Measurements from ENCODE around the gene SULF2. TPM values are rescaled to one million over a fixed set of nuclear protein-coding genes. Genes with fewer than 3 reads are reported as not detected.
"Not testable (repeated sequence)": the region's sequence is repeated elsewhere in the genome, so short reads cannot be mapped to it uniquely, and the experiment has no call there.

SULF2 gene
- 162 TPM for polyA plus RNA-seq (2013, experiment 1 of 2; ENCODE audit: insufficient read length)
- 155 TPM for polyA plus RNA-seq (2013, experiment 2 of 2; ENCODE audit: insufficient read length)

DNA sequence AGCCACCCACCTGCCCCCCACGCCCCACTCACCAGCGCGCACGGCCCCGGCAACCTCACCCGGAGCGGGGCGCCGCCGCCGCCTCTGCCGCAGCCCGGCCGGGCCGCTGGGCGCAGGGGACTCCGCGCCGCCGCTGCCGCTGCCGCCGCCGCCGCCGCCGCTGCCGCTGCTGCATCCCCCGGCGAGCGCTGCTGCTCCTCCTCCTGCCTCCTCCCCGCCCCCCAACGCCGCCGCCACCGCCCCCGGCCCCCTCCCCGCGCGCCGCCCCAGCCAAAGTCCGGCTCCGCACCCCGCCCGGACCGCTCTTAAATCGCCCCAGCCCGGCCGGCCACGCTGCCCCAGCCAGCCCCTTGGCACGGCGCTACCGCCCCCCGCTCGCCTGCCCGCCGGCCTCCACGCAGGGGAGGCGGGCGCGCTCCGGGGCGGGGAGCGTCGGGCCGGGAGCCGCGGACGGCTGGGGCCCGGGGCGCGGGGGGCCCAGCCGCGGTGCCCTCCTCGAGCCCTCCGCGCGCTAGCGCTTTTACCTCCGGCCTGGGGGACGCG is at the start of gene SULF2:
Gene SULF2, minus strand, starts transcription at position 171 of the 543 bp plus-strand sequence. CDS start 28,118 bp downstream, outside the sequence.
- DNase-seq, result peak; percentile 41

- DNase-seq, result not testable (repeated sequence)
Observed at GRCh38 chr20:47831675-47832074, 46.4 kb upstream of the SULF2 start.

GRCh38 chr20:47826716-47827115 is 41.4 kb upstream of the SULF2 start:
- not testable (repeated sequence) for DNase-seq

- DNase-seq, result not testable (repeated sequence)
Observed at GRCh38 chr20:47826006-47826405, 40.7 kb upstream of the SULF2 start.

DNA sequence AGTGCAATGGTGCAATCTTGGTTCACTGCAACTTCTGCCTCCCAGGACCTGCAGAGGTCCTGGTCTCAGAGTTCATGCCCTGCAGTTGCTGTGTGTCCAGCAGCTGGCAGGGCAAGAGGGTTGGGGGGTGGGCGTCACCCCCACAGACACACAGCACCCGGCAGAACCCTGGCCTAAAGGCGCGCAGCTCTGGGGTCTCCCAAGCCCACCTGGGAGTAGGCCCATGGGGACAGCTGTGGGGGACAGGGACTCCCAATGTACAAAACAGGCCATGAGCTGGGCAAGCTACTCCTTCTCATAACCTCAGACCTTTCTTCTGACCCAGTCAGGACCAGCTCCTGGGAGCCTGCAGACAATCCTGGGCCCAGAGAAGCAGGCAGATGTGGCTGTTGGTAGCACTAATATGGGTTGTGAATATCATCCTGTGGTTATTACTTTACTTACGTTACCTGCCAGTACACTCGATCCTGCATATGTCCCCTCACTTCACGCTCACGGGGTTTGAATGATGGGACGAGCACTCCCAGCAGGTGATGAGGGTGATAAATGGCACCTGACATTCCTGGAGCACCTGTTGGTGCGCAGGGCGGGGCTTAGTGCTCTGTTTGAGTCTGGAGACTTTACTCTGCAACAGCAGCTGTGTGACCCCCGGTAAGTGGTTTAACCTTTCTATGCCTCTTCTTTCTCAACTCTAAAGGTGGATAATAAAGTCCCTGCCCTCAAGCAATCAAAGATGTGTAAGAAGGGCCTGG is 39.9 kb upstream of the SULF2 start:
- no peak for DNase-seq

- not testable (repeated sequence) for DNase-seq
Observed at GRCh38 chr20:47823941-47824340, 38.7 kb upstream of the SULF2 start.

DNA sequence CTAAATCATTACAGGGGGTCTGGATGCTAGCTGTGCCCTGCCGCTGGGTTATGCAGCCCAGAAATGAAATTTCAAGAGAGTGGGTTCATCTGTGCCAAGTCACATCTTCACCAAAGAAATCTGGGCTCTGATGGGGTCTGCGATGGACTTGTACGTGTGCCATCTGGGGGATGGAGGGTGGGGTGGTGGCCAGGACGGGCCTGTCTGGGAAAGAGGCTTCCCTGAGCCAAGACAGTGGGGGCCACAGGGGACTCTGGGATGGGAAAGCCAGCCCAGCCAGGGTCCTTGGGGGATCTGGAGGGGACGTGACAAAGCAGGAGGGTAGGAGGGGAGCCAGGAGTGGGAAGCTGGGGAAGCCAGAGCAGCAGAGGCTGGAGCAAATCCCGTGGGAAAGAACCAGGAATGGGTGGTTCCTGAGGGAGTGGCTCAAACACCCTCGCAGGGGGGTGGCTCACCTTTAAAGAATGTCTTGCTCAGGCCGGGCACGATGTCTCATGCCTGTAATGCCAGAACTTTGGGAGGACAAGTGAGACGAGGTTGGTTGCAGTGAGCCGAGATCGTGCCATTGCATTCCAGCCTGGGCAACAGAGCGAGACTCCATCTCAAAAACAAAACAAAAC is 36.3 kb upstream of the SULF2 start:
- no peak for DNase-seq

DNA sequence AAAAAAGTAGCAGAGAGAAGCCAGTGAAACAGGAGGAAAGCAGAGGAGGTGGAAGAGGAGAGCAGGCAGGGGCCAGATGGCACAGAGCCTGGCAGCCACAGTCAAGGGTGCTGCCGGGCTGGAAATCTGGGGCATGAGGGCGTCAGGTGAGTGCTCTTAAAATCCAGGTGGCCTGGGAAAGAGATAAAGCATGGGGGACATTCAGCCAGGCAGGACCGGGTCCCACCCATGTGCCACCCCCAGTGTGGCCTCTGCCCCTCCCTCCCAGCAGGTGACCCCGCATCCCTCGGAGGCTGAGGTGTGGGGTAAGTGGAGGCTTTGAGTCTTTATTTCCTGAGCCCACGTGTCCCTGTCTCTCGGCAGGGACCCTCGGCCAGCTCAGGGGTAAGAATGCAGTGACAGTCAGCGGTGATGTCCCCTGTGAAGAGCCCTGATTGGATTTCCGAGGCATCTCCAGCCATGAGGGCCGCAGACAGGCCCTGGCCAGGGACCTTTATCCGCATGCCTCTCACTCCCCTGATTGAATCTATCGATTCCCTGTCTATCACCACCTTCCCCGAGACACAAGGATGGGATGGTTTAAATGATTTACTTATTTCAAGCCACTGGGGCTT is 33.8 kb upstream of the SULF2 start:
- no peak for DNase-seq

GRCh38 chr20:47818466-47818865 is 33.2 kb upstream of the SULF2 start:
- DNase-seq, result no peak

DNA sequence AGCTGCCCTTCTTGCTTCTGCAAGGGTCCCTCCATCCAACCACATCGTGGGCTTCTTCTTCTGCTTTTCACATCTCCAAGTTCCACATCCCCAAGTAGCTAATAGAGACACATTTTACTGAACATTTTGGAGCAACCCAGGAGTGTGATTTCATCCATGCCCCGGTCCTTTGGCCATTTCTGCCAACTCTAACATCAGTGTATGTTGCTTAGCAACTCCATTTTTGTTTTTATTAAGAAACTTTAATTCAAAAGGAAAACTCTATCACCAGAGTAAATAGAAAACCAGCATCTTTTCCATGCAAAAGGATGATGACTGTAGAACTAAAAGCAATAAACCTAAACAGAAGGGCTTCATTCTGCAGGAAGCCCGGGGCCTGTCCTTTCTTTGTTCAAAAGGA is 32.7 kb upstream of the SULF2 start:
- no peak for DNase-seq

DNA sequence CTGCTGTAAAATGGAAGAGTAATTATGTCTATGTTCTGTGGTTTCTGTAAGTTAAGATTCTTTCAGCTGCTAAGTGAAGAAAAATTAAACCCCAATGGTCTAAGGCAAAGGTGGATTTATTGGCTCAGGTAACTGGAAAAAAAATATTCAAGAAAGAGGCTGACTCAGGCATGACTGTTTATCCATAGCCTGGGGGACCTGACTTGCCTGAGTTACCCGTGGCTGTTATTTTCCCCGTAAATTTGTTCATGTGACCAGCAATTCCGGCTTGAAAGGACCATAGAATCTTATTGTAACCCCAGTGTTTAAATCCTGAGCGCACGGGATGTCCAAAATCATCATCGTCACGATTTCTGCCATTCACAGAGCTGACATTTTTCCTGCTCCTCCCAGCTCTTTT is 32.3 kb upstream of the SULF2 start:
- no peak for DNase-seq

GRCh38 chr20:47816487-47817451 is 31.5 kb upstream of the SULF2 start:
- DNase-seq, result no peak

DNA sequence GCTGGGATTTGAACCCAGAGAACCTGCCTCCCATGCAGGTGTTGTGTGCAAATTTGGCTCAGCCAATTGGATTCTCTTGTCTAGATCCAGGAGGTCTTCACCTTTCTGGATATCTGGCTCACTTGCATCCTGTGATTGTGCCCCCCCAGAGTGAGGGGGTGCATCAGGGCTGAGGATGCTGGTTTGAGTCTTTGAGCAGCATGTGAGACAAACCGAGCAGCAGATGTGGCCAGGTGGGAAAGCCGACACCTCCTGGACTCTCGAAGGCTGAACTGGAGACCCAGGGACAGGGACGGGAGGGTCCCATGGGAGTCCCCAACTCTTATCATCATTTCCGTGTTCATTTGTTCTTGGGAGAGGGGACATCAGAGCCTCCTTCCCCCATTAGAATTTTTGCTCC is 30.6 kb upstream of the SULF2 start:
- no peak for DNase-seq

DNA sequence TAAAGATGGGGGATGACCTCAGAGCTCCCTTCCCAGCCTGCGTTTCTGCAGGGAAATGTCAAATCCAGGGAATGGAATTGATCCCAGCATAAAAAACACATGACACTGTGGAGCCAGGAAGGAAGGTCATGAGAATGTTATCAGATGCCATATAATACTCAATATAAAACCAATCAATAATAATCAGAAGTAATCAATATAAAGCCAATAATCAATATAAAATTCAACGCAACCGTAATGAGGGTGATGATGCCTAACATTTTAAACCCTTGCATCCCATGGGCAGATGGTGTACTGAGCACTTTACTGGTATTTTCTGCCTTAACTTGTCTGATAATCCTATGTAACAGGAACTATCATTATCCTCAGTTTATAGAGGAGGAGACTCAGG is 30.1 kb upstream of the SULF2 start:
- no peak for DNase-seq

DNA sequence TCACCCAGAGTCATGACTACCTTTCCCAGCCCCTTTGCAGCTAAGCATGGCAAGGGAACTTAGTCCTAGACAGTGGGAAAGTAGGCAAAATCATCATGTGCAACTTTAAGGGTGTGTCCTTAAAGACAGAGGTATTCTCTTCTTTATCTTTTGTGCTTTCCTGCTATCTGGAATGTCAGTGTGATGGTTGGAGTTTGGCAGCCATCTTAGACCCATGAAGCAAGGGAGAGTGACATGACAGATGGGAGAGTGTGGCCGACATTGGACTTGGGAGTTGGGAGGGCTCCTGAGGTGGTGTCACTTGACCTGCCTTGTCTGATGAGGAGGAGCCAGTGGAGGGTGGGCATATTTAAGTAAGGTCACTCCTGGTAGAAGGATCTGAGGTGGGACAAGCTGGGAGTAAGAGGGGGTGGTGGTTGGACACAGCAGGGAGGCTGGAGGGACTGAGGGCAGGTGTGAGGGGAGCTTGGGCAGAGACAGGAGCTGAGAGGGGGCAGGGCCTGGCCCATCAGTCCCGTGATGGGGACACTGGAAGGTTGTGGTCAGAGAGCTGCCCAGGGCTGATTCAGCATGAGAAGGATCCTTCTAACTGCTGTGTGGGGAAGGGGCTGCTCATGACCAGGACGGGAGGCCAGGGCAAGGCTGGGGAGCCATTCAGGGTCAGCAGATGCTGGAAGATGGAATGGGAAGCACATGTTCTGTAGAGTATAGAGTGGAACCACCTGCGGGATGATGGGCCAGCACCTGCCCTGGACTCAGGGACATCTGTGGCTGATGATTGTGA is 29.5 kb upstream of the SULF2 start:
- DNase-seq, result no peak

DNA sequence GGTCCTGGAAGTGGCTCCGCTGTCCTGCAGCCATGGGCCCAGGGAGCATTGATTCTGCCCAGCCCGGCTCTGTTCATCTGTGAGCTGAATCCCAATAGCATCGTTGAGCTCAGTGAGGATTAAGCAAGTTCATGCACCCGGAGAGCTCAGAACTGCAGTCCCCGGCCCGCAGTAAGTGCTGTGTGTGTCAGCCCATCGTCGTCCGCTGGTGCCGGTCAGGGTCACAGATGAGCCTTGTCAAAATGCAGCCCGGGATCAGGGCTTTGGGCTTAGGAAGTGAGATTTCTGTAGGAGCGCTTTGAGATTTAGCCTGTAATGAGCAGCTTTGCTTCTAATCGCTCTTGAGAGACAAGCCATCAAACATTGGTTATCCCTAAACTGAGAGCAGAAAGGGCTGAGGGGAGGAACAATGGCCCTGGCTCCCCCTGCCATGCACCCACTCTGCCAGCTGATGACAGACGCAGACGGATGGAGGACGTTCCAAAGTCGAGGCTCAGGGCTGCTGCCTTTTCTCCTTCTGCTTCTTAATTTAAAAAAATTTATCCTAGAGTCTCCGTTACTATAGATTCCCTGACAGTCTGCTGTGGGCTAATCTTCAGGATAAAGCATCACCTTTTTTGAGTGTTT is 25.6 kb upstream of the SULF2 start:
- DNase-seq, result no peak

- no peak for DNase-seq
Observed at GRCh38 chr20:47810116-47810677, 24.9 kb upstream of the SULF2 start.

GRCh38 chr20:47809161-47809960 is 24.1 kb upstream of the SULF2 start:
- no peak for DNase-seq

- no peak for DNase-seq
Observed at GRCh38 chr20:47805951-47806350, 20.7 kb upstream of the SULF2 start.

DNA sequence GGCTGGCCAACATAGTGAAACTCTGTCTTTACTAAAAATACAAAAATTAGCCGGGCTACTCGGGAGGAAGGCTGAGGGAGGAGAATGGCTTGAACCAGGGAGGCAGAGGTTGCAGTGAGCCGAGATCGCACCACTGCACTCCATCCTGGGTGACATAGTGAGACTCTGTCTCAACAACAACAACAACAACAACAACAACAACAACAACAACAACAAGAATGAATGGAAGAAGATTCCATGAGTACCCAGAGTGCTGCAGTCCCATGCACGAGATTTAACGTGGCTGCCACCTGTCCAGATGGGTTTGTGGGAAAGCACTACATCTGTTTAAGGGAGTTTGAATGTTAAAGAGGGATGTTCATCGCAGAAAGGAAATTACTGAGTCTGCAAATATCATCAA is 19.7 kb upstream of the SULF2 start:
- not testable (repeated sequence) for DNase-seq
